Psoas muscle (tissue), 8 donors: ENCODE results near the gene MB21D2. TPM values are rescaled to one million over a fixed set of nuclear protein-coding genes. Genes with fewer than 3 reads are reported as not detected.
A peak's percentile ranks its signal among the peaks of the same experiment; 100 is the strongest.

ENCODE experiments used
- ATAC-seq, 4 donors: fragments of 200-7000 bp; cut with Tn5 transposase; one replicate each; pipeline ENCODE4 v1.9.1; 2020; ENCODE audit warnings: moderate library complexity in 3 of 4, mild to moderate bottlenecking in 2 of 4
- DNase-seq, 2 donors: peaks; one replicate each; pipeline ENCODE4 v3.0.0-alpha.2; 2020
- H3K27ac ChIP-seq: fragments of 200-600 bp; one replicate; pipeline ENCODE4 v1.8.0; 2022
- H3K27me3 ChIP-seq, 3 donors: fragments of 200-600 bp in 1 of 3; one replicate each; pipeline versions ENCODE4 v1.6.1 to v1.8.0; 2013 to 2022; ENCODE audit warnings: low read length in 2 of 3, mild to moderate bottlenecking in 2 of 3, moderate library complexity in 1 of 3; ENCODE audit not compliant: insufficient read depth in 3 of 3
- H3K36me3 ChIP-seq, 2 donors: fragments of 200-600 bp in 1 of 2; one replicate each; pipeline versions ENCODE4 v1.6.1 to v1.8.0; 2013 to 2022; ENCODE audit warnings: low read depth in 1 of 2, mild to moderate bottlenecking in 1 of 2, moderate library complexity in 1 of 2; ENCODE audit not compliant: insufficient read depth in 1 of 2
- H3K4me1 ChIP-seq: fragments of 200-600 bp; one replicate; pipeline ENCODE4 v1.8.0; 2022
- H3K4me3 ChIP-seq: fragments of 200-600 bp; one replicate; pipeline ENCODE4 v1.8.0; 2022; ENCODE audit warnings: mild to moderate bottlenecking
- H3K9me3 ChIP-seq: fragments of 200-600 bp; one replicate; pipeline ENCODE4 v1.8.0; 2022
- CTCF ChIP-seq: fragments of 200-600 bp; IDR thresholded peaks from one replicate; pipeline ENCODE4 v1.8.0; 2022; ENCODE audit warnings: antibody characterized with exemption
- WGBS, 3 donors: extraction: QIAGEN DNeasy Blood & Tissue Kit; methylation state at CpG; one replicate each; pipeline versions ENCODE4 v1.1.6 to v1.1.7; 2013; 5-methylcytosine and 5-hydroxymethylcytosine counted together
- intact Hi-C, 2 donors: fragments of 100-400 bp; cut with DNase I; formaldehyde crosslinking; loops; one replicate each; pipeline versions ENCODE4 v1.11.0 to v1.14.2; 2022
- polyA plus RNA-seq, 3 donors: library from polyadenylated mRNA; stranded (reverse); fragments of 200-250 nt; gene quantifications; one replicate each; pipeline ENCODE4 v1.2.3, GENCODE V29; 2013
- total RNA-seq, 4 donors: library from RNA; stranded (reverse); fragmentation: NEBNext Ultra II Directional in 2 of 4; extraction: Animal tissue kit (Norgen Biotek cat#: 25700) in 2 of 4; gene quantifications; one replicate each; pipeline versions ENCODE4 v1.2.1 to v1.2.4, GENCODE V29; 2021 to 2023
- donor health status: healthy with polysubstance abuse.
- donor health status: DM: no; HTN: no; CAD: no; lungs with moderate emphysema.
- donor health status: Bipolar disorder and iron deficiency.
- donor health status: healthy.
- donor health status: DM: yes; HTN: yes; CAD: no.
- donor health status: DM: no; HTN: no; CAD: no.
- donor health status: DM: no; HTN: no; CAD: no.
- donor health status: DM: yes; HTN: yes; CAD: no.

The MB21D2 gene
- total and polyA plus RNA-seq, 7 donors: 0.61 to 2.6 (median 1.3) TPM

- H3K4me1 ChIP-seq: peaks cover 4% of the 10 kb centered on the region
- no peaks in the 10 kb centered on the region for H3K9me3 ChIP-seq
- ATAC-seq (no peak), DNase-seq (no peak)
- no peak overlapping the region for H3K4me3 ChIP-seq
- no peaks in the 10 kb centered on the region for H3K27me3 ChIP-seq
- H3K36me3 ChIP-seq: no peaks in the 10 kb centered on the region
- intact Hi-C loops: no loop called here
- no peak overlapping the region for H3K27ac ChIP-seq
- TF ChIP-seq CTCF: no peak
- WGBS, 3 donors: 89 to 93% (median 91%) methylated on average over 5 of the region's 5 CpGs
These were observed 46.8 kb downstream of the MB21D2 start for GRCh38 chr3:192870822-192871221.

- Histone ChIP-seq H3K4me1 (peaks cover 10% of the 10 kb centered on the region), H3K27ac (no peak overlapping the region), H3K9me3 (no peaks in the 10 kb centered on the region), H3K36me3 (no peaks in the 10 kb centered on the region), H3K4me3 (no peak overlapping the region), H3K27me3 (no peaks in the 10 kb centered on the region)
- 36 to 55% (median 49%) methylated on average over 4 of the region's 4 CpGs for WGBS, 3 donors
- TF ChIP-seq CTCF: no peak
- DNase-seq (peak; percentile 39 to 60), ATAC-seq (peak; percentile 66 to 95 (median 86))
- intact Hi-C loops: loop anchor here in 1 of 2 donors (5.0 kb wide), 1 partner anchor 48 kb away; the partner anchor contains the start of gene MB21D2
These were observed 48.3 kb downstream of the MB21D2 start for GRCh38 chr3:192869131-192870031.

- no peak for ATAC-seq
- Histone ChIP-seq H3K4me1 (peaks cover 10% of the 10 kb centered on the region), H3K4me3 (no peak overlapping the region), H3K36me3 (no peaks in the 10 kb centered on the region), H3K9me3 (no peaks in the 10 kb centered on the region), H3K27me3 (no peaks in the 10 kb centered on the region), H3K27ac (no peak overlapping the region)
- no peak for TF ChIP-seq CTCF
- no peak for DNase-seq
- WGBS, 3 donors: 92 to 98% (median 95%) methylated on average over 4 of the region's 4 CpGs
- intact Hi-C loops: loop anchor here in 1 of 2 donors (5.0 kb wide), 1 partner anchor 50 kb away; the partner anchor contains the start of gene MB21D2
These were observed 50.0 kb downstream of the MB21D2 start for GRCh38 chr3:192867645-192868044.

GRCh38 chr3:192866804-192867203, 50.9 kb downstream of the MB21D2 start:
- DNase-seq (no peak), ATAC-seq (no peak)
- no peaks in the 10 kb centered on the region for H3K27me3 ChIP-seq
- H3K4me3 ChIP-seq: no peak overlapping the region
- peaks cover 10% of the 10 kb centered on the region for H3K4me1 ChIP-seq
- no peaks in the 10 kb centered on the region for H3K9me3 ChIP-seq
- TF ChIP-seq CTCF: no peak
- no peak overlapping the region for H3K27ac ChIP-seq
- H3K36me3 ChIP-seq: no peaks in the 10 kb centered on the region
- WGBS, 3 donors: 96 to 99% (median 98%) methylated on average over 3 of the region's 3 CpGs
- intact Hi-C loops: loop anchor here in 1 of 2 donors (5.0 kb wide), 1 partner anchor 50 kb away; the partner anchor contains the start of gene MB21D2
